ENCODE data around the gene HOXC9.

HOXC9 gene

DNA sequence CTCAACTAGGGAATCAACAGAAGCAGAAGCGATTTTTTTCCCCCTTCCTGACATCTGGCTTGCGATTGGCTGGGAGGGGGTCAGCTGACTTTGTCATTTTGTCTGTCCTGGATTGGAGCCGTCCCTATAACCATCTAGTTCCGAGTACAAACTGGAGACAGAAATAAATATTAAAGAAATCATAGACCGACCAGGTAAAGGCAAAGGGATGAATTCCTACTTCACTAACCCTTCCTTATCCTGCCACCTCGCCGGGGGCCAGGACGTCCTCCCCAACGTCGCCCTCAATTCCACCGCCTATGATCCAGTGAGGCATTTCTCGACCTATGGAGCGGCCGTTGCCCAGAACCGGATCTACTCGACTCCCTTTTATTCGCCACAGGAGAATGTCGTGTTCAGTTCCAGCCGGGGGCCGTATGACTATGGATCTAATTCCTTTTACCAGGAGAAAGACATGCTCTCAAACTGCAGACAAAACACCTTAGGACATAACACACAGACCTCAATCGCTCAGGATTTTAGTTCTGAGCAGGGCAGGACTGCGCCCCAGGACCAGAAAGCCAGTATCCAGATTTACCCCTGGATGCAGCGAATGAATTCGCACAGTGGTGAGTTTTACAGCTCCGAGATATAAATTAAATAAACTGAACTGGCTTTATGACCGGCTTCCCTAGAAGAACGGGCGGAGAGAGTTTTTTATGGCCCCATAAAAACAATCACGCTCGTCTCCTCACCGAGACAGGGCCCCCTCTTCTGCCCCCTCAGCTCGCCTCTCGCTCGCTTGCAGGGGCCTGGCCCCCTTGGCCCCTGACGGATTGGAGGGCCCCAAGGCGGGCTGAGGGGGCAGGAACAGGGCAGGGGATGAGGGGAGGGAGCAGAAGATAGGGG, 28.6 kb downstream of the HOXC9 start, which contains the start of gene HOXC6:
HOXC6 (plus strand) TSS at position 127 of the 888 bp plus-strand sequence; CDS start at position 209, 82 bp downstream.
- FAIRE-seq: no peak

DNA sequence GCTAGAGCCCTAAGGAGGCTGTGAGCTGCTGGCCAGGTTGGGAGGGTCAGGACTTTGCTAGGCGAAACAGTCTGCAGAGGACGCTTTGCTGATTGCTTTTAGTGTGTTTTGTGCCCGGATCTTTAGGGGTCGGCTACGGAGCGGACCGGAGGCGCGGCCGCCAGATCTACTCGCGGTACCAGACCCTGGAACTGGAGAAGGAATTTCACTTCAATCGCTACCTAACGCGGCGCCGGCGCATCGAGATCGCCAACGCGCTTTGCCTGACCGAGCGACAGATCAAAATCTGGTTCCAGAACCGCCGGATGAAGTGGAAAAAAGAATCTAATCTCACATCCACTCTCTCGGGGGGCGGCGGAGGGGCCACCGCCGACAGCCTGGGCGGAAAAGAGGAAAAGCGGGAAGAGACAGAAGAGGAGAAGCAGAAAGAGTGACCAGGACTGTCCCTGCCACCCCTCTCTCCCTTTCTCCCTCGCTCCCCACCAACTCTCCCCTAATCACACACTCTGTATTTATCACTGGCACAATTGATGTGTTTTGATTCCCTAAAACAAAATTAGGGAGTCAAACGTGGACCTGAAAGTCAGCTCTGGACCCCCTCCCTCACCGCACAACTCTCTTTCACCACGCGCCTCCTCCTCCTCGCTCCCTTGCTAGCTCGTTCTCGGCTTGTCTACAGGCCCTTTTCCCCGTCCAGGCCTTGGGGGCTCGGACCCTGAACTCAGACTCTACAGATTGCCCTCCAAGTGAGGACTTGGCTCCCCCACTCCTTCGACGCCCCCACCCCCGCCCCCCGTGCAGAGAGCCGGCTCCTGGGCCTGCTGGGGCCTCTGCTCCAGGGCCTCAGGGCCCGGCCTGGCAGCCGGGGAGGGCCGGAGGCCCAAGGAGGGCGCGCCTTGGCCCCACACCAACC, 29.8 kb downstream of the HOXC9 start:
- no peak for FAIRE-seq

DNA sequence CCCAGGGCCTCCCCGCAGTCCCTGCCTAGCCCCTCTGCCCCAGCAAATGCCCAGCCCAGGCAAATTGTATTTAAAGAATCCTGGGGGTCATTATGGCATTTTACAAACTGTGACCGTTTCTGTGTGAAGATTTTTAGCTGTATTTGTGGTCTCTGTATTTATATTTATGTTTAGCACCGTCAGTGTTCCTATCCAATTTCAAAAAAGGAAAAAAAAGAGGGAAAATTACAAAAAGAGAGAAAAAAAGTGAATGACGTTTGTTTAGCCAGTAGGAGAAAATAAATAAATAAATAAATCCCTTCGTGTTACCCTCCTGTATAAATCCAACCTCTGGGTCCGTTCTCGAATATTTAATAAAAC, 30.5 kb downstream of the HOXC9 start:
- no peak for FAIRE-seq

DNA sequence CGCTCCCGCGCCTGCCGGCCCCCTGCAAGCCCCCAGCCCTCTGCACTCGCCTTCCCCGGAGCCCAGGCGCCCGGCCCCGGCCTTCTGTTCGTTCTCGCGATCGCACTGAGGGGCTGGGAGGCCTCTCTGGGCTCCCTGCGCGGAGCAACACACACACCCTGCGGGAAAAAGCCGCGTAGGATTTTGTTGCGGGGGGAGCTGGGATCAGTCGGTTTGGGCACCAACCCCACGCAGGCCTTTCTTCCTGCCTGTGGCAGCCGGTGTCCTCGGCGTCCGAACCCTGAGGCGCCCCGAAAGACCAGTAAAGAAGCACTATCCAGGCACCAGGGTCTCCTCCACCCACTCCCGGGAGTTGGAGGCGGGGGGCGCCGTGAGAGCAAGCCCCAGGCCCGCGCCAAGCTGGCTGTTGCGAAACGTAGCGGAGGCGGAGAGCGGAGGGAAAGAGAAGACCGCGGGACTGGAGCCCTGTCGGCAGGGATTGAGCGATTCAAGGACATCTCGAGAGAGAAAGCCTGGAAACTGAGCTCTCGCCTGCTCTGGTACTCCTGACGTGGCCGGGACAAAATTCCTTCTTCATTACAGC, 31.0 kb downstream of the HOXC9 start:
- no peak for FAIRE-seq

DNA sequence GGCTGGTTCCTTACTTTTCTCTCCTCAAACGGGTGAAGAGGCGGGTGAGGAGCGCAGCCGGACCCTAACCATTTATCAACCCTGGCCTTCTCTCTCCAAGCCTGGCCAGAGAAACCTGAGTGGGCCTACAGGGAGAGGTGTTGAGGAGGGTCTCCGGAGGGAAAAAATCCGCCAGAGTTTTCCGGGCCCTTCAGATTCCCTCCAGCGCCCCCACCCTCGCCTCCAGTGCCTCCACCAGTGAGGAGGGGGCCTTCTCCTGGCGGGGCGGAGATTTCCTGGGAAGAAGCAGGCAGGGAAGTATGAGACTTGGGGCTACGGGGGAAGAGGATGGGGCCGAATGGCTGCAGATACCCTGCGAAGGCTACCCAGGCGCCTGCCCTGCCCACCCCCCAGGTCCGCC, 31.5 kb downstream of the HOXC9 start:
- FAIRE-seq: no peak

DNA sequence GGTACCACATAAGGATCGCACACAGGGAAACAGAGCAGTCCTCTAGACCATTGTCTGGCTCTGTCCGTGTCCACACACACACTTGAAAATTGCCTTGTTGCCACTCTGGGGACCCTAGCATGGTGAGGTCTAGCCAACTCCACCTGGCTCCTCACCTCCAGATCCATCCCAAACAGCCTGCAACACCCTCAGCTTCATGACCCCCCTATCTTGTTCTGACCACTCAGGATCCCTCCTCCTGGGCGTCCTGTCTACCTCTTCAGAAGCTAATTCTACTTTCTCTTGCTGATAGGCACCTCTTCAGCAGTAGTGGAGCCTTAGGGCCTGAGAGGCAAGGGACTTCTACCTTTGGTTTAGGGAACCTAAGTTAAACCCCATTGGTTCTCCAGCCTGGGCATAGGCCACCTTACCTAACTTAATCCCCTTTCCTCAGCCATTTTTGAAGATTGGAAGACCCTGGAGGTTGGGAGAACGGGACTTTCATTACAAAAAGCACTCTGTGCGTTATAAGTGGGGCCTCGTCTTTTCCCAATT, 32.2 kb downstream of the HOXC9 start:
- FAIRE-seq: no peak

DNA sequence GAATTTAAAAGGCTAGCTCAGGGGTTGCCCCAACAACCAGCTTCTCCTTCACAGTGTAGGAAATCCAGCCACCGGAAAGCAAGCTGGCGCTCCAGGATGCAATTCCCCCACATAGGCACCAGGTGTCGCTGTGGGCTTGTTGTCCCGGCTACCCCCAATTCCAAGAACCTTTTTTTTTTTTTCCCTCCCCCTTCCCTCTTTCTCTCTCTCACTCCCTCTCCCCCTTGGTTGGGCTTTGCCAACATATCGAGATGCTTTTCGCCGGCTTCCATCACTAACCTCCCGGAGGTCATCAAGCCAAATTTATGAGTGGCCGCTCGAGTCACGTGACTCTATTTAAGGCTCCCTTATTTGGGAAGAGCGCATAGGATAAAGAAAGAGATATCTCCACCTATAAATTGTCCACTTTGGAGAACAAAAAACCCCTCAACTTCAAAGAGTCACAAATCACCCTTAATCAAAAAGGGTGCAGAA, 32.7 kb downstream of the HOXC9 start, which contains the start of gene HOXC5:
HOXC5 (plus strand) TSS at position 424 of the 474 bp plus-strand sequence. CDS start 73 bp downstream, outside the sequence.
- FAIRE-seq: no peak

DNA sequence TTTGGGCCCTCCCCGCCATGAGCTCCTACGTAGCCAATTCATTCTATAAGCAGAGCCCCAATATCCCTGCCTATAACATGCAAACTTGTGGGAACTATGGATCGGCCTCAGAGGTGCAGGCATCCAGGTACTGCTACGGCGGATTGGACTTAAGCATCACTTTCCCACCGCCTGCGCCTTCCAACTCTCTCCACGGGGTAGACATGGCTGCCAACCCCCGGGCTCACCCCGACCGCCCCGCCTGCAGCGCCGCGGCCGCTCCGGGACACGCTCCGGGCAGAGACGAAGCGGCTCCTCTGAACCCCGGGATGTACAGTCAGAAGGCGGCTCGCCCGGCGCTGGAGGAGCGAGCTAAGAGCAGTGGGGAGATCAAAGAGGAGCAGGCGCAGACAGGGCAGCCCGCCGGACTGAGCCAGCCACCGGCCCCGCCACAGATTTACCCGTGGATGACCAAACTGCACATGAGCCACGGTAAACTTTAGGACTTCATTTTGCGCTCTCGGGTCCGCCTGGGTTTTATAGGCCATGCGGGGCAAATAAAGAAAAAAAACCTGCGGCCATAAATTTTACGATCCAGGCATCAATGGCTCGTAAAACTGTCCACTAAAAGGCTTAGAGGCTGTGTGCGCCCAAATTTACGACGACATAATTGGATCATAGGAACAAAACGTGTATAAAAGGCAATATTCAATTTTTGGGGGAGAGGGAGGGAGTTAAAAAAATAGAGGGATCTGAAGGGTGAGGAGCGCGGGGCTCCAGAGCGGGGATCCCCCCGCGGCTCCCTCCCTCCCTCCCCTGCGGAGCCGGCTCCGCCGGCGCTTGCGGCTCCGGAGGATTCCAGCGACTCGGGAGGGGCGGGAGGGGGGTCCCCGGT, 33.4 kb downstream of the HOXC9 start:
- FAIRE-seq: no peak

DNA sequence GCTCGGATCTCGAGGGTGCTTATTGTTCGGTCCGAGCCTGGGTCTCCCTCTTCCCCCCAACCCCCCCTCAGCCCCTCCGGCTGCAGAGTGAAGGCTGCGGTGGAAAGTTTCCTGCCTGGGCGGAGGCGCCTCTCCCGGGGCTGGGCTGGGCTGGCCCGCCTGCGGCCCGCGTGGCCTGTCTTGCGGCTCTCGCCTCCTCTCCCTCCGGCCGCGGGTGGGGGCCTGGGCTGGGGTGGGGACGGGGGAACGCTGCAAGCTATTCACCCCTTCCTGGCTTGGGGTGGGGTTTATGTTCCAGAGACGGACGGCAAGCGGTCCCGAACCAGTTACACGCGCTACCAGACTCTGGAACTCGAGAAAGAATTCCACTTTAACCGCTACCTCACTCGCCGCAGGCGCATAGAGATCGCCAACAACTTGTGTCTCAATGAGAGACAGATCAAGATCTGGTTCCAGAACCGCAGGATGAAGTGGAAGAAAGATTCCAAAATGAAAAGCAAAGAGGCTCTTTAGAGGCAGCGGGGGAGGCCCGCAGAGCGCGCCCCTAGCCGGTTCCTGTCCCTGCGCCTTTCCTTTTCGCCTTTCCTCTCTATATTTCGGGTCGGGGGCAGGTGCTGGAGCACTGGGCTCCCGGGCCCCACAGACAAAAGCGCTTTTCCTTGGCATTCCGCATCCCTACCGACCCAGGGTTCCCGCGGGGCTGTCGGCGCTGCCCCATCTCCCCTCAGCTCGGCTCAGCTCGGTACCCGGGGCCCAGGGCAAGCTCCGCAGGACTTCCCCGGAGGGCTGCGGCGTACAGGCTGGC, 34.2 kb downstream of the HOXC9 start:
- FAIRE-seq: no peak

DNA sequence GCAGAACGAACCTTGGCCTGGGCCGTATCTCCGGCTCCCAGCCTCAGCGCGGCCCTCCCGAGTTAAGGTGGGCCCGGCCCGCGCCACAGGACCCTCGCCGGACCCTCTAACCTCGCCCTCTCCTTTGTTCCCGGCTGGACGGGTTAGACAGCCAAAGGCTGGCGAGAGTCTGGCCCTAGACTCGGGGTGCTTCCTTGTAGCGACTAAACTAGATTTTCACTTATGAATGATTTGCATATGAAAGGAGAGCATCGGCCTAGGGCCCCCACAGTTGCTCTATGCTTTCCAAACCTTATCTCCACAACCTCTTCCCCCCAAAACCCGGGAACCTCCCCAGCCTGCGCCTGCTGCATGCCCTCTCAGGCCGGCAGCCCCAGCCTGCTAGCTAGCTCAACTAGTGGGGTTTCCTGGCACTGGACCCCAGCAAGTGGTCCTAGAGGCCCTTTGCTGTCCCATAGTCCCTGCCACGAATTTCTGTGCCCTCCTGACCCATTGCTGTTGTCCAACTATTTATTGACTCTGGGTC, 34.9 kb downstream of the HOXC9 start:
- no peak for FAIRE-seq

DNA sequence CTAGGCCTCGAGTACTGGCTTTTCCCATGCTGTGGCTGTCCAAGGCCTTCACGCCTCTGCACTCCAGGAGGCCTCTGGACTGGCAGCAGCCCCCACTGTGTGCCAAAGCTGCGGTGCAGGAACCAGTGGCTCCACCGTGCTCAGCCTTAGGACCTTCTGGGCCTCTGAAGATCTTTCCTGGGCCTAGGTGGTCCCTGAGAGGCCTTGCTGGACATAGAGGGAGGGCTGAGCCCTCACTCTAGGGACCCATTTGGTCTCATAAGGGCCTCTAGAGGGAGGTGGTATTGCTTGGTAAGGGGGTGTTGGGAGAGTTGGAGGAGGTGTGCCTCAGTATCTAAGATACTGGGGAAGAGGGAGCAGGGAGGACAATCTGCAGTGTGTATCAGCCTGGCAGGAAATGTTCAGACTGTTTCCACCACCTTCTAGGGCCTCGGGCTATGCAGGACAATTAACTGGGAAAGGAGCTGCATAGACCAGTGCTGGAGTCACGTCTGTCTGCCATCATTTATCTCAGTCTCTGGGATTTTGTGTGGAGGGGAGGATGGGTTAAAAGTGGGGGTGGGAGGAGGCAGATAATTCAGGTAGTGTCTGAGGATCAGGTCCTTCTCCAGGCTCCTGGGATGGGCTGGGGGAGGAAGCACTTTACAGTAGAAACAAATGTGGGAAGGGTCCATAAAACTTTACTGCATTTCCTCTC, 35.8 kb downstream of the HOXC9 start:
- FAIRE-seq: no peak

DNA sequence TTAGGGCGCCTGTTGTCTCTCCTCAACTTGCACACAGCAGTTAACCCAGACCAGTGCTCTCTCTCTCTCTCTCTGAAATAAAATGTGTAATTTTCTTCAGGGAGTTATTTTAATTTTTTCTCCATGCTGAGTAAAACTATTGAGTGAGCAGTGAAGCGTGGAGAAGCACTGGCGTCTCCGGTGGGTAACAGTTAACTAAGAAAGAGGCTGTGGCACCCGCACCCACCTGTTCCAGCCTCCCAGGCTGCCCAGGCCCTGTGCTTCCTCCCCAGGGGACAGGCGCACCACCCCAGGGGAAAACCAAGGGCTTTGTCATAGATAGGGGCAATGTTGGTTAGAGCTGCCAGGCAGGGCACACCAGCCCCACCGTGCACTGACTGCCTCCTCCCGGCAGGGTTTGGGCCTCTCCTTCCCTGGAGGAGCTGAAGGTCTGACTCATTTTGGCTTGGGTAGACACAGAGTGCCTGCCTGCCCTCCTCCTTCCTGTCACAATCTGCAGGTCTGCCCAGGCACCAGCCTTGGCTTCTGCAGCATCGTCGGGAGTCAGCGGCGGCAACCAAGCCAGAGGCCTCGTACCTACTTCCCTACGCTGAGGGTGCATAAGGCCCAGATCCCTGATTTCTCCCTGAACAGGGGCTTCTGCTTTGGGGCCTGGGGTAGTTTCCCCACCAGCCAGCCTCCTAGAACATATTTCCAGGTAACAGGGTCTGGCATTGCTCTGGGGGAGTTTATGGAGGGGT, 36.8 kb downstream of the HOXC9 start:
- FAIRE-seq: no peak

DNA sequence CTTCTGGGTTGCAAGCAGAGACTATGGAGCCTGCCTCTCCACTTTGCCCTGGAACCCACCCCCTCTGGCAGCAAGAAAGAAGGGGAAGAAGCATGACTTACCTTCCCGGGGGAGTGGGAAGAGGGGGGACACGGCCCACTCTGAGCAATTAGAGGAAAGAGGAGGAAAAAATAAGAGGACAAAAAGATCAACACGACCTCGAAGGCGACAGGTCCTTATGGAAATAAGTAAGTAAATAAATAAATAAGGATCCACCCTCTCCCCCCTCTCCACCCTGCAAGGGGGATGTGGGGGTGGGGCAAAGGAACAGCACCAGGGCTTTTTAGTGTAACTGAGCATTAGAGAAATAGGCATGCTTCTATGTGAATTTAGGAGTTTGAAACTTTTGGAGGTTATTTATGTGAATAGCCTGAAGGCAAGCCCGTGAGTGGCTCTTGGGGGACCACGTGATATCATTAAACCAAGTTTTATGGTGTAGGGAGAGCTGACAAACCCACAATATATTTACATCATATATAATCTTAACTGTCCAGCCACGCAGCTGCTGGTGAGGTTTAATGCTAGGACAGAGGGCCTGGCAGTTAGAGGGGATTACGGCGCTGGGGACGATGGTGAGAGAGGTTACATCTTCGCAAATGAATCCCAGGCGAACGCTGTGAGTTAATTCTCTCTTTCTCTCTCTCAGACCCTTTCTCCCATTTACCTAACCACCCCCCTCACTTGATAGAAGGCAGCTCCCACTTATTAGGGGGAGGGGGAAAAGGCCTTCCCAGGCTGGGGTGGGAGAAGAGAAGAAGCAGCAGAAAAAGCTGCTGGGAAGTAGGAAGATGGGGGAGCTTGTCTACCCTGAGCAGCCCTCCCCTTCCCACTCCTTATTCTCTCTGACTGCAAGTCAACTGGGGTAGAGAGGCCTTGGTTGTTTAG, 37.7 kb downstream of the HOXC9 start:
- no peak for FAIRE-seq

DNA sequence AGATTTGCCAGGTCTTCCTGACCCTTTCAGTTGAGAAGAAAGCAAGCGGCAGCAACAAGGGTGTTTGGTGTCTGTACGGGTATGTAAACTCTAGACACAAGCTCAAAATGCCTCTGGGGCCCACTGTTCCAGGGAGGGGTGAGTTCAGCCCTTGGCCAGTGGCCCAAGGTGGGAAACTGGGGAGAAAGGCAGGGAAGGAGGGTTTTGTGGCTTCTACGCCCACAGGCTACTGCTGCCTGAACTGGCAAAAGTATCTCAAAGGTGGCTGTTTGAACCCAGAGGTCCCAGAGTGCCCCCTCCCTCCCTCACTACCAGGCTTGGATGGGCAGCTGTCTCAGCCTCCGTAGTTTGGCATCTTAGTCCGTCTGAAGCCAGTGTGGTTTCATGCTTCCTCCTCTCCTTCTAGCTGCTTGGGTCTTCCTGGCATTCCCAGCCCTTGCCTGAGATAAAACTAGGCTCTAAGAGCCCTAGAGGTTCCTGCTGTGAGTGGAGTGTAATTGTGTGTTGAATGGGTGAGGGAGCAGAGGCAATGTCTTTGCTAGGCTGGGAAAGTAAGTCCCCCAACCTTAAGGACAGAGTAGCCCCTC, 38.4 kb downstream of the HOXC9 start:
- no peak for FAIRE-seq

DNA sequence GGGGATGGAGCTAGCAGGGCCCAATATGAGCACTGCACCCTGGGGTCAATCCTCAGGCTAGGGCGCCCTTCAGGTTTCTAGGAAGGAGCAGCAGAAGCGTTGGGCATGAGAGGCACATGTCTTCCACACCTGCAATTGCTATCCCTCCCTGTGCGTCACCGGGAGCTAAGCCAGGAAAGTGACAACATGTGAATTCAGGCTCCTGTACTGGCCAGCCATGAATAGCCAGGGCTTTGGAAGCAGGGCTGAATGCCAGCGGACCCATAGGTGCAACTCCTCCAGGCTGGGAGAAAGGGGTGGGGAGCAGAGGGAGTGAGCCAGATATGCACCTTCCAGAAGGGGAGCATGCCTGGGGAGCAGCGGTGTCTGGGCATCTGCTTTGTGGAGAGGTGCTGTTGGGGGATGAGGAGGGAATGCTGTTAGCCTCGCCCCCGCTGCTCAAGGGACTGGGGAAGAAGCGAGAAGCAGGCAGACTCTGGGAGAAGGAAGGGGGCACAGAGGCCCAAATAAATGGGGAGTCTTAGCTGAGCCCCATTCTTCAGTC, 39.0 kb downstream of the HOXC9 start:
- FAIRE-seq: no peak

DNA sequence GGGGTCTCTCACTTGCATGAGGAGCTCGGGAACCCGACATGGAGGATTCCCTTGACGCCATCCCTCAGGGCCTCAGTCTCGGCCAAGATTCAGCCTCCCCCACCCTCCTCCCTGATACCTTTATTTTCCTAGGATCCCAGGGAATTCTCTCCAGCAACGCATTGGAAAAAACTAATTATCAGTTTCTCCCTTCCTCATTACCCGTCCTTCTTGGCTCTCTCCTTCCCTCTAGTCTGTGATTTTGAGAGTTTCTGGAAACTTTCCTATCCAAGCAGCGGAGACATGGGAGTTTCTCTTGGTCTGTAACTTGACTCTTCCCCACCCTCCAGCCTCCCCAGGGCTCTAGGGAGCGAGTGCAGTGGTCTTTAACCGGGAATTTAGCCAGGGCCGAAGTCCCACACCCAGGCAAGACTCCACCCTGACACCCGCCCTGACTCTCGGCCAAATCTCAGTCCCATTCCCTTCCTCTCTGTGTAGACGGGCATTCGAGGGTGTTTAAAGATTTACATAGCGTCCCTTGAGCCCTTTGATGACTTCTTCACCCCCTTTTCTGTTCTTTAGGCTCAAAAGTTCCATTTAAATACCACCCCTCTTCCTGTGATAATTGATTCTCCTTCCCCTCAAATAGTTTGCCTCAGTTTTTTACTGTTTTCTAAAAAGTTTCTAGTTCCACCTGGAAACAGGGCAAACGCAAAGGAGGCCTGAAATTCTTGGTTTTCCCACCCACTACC, 39.6 kb downstream of the HOXC9 start:
- no peak for FAIRE-seq

DNA sequence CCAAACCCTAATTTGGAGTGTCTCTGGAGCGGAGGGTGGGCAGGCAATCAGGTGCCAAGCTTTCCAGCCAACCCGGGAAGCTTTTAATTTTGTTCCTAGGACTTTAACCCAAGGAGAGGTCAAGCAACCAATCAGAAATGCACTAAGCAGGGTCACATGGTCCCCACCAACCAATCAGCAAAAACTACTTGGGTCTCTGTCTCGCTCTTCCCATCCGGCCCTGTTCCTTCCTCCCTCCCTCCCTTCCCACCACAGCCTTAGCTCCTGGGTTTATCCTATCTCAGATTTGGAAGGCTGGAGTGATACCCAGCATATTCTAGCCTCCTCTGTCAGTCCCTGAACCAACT, 40.2 kb downstream of the HOXC9 start:
- no peak for FAIRE-seq

Data from colon (tissue), 2 donors.